IMR-90 (cell line): Measurements from ENCODE around the gene LNX1.

ENCODE experiments used
- CEBPB ChIP-seq: IDR thresholded peaks from 2 replicates; pipeline ENCODE4 v1.6.1; 2012; ENCODE audit warnings: low read depth, low read length, improper control_type of control experiment
- MAFK ChIP-seq: IDR thresholded peaks from 2 replicates; pipeline ENCODE4 v1.6.1; 2012; ENCODE audit warnings: low read depth, low read length, improper control_type of control experiment
- RAD21 ChIP-seq: IDR thresholded peaks from 2 replicates; pipeline ENCODE4 v1.6.1; 2012; ENCODE audit warnings: low read length, improper control_type of control experiment
- TF ChIP-seq, protein P1 (sequence below): conservative IDR thresholded peaks from 2 replicates; pipeline ENCODE4 v1.5.1; 2012; ENCODE audit warnings: mild to moderate bottlenecking, low read depth, low read length, improper control_type of control experiment
- TF ChIP-seq, protein P2 (sequence below): fragments of 150-350 bp; IDR thresholded peaks from 2 replicates; pipeline ENCODE4 v1.6.1; 2016; ENCODE audit warnings: low read depth, mild to moderate bottlenecking, low read length, moderate library complexity, borderline replicate concordance

DNA sequence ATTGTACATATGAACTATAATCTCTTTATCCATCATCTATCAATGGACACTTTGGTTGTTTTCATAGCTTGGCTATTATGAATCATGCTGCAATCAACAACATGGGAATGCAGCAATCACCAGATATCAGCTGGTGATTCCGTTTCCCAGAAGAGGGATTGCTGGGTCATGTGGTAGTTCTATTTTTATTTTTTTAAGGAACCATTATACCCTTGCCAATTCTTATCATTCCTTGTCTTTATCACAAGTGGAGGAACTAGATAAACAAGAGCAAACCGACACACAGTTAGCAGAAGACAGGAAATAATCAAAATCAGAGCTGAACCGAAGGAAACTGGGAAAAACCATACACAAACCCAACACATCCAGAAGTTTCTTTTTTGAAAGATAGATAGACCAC lies 14.5 kb upstream of the LNX1 start:
- TF ChIP-seq MAFK (no peak), CEBPB (no peak), RAD21 (no peak)
- TF ChIP-seq, protein P1, sequence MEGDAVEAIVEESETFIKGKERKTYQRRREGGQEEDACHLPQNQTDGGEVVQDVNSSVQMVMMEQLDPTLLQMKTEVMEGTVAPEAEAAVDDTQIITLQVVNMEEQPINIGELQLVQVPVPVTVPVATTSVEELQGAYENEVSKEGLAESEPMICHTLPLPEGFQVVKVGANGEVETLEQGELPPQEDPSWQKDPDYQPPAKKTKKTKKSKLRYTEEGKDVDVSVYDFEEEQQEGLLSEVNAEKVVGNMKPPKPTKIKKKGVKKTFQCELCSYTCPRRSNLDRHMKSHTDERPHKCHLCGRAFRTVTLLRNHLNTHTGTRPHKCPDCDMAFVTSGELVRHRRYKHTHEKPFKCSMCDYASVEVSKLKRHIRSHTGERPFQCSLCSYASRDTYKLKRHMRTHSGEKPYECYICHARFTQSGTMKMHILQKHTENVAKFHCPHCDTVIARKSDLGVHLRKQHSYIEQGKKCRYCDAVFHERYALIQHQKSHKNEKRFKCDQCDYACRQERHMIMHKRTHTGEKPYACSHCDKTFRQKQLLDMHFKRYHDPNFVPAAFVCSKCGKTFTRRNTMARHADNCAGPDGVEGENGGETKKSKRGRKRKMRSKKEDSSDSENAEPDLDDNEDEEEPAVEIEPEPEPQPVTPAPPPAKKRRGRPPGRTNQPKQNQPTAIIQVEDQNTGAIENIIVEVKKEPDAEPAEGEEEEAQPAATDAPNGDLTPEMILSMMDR = no peak
- TF ChIP-seq, protein P2, sequence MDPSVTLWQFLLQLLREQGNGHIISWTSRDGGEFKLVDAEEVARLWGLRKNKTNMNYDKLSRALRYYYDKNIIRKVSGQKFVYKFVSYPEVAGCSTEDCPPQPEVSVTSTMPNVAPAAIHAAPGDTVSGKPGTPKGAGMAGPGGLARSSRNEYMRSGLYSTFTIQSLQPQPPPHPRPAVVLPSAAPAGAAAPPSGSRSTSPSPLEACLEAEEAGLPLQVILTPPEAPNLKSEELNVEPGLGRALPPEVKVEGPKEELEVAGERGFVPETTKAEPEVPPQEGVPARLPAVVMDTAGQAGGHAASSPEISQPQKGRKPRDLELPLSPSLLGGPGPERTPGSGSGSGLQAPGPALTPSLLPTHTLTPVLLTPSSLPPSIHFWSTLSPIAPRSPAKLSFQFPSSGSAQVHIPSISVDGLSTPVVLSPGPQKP = no peak
